Natural killer cell treated with Interleukin-12 subunit alpha and Interleukin-12 subunit beta and Interleukin-15 and Interleukin-18, amount 100 ng/mL, for 72 hours (primary cell): ENCODE results near the gene ZNF224. TPM values are rescaled to one million over a fixed set of nuclear protein-coding genes. Genes with fewer than 3 reads are reported as not detected.

Experiments used
- ATAC-seq, 2 donors: fragments of 150-1000 bp; cut with Tn5 transposase in 1 of 2; sonication (Bioruptor Pico), chemical (Tn5 transposase) in 1 of 2; 2 replicates each; pipeline ENCODE4 v1.10.0; 2021
- DNase-seq: peaks from one replicate; pipeline ENCODE4 v3.0.0; 2022; ENCODE audit warnings: low spot score
- H3K27ac Mint-ChIP-seq, 2 donors: 1 replicate in 1 of 2; 2 replicates in 1 of 2; pipeline ENCODE4 v1.8.0; 2022; ENCODE audit warnings: mixed read lengths in 2 of 2, mild to moderate bottlenecking in 1 of 2, moderate library complexity in 1 of 2
- H3K27me3 Mint-ChIP-seq, 2 donors: 1 replicate in 1 of 2; 2 replicates in 1 of 2; pipeline ENCODE4 v1.8.0; 2022; ENCODE audit warnings: mixed read lengths in 2 of 2
- H3K36me3 Mint-ChIP-seq: one replicate; pipeline ENCODE4 v1.8.0; 2022; ENCODE audit warnings: mixed read lengths
- H3K4me1 Mint-ChIP-seq, 2 donors: 1 replicate in 1 of 2; 2 replicates in 1 of 2; pipeline ENCODE4 v1.8.0; 2022; ENCODE audit warnings: low read depth in 2 of 2, mixed read lengths in 2 of 2, mild to moderate bottlenecking in 1 of 2
- H3K4me3 Mint-ChIP-seq: one replicate; pipeline ENCODE4 v1.8.0; 2022; ENCODE audit warnings: mixed read lengths
- H3K9me3 Mint-ChIP-seq: 2 replicates; pipeline ENCODE4 v1.8.0; 2022; ENCODE audit warnings: mixed read lengths
- total RNA-seq, 2 donors: library from RNA; stranded (reverse); gene quantifications; one replicate each; pipeline ENCODE4 v1.2.3, GENCODE V29; 2022

Gene ZNF224
- total RNA-seq, 2 donors from 2014 or later, result 29.0 to 36.1 TPM

GRCh38 chr19:44156475-44156874 lies 62.3 kb downstream of the ZNF224 start:
- no peaks in the 10 kb centered on the region for H3K4me1 Mint-ChIP-seq
- DNase-seq, result no peak
- H3K27me3 Mint-ChIP-seq, result no peaks in the 10 kb centered on the region
- H3K9me3 Mint-ChIP-seq, result peaks cover 14% of the 10 kb centered on the region
- peaks cover 49% of the 10 kb centered on the region for H3K36me3 Mint-ChIP-seq
- no peak overlapping the region for H3K4me3 Mint-ChIP-seq
- H3K27ac Mint-ChIP-seq, result no peak overlapping the region
- ATAC-seq, result no peak

Other genes starting within 250 kb of the ZNF224 start
- 1 to 10 TPM in 1 of 2 donors, under 1 TPM in 1; 0.81 to 1.1 TPM for gene ZNF404, start 210.4 kb upstream of the ZNF224 start, total RNA-seq
- 10 to 100 TPM; 15.1 to 15.6 TPM for gene ZNF45, start 159.1 kb upstream of the ZNF224 start, total RNA-seq
- gene ZNF221, start 143.1 kb upstream of the ZNF224 start, total RNA-seq, result 1 to 10 TPM; 3.7 to 5.1 TPM
- gene ZNF155, start 110.2 kb upstream of the ZNF224 start, total RNA-seq, result 1 to 10 TPM; 6.3 to 7.4 TPM
- gene ZNF230, start 91.4 kb upstream of the ZNF224 start, total RNA-seq, result 10 to 100 TPM in 1 of 2 donors, 1 to 10 TPM in 1; 6.6 to 11.7 TPM
- 1 to 10 TPM; 2.2 to 4.8 TPM for gene ZNF222, start 69.0 kb upstream of the ZNF224 start, total RNA-seq
- gene ZNF223, start 42.3 kb upstream of the ZNF224 start, total RNA-seq, result 1 to 10 TPM in 1 of 2 donors, under 1 TPM in 1; 0.67 to 2.5 TPM
- 1 to 10 TPM; 1.6 to 1.8 TPM for gene ZNF284, start 22.2 kb upstream of the ZNF224 start, total RNA-seq
- gene ZNF225, start 19.0 kb downstream of the ZNF224 start, total RNA-seq, result 1 to 10 TPM; 4.7 to 5.4 TPM
- gene ZNF234, start 47.2 kb downstream of the ZNF224 start, total RNA-seq, result 1 to 10 TPM; 9.0 TPM
- 10 to 100 TPM; 10.6 to 11.8 TPM for gene ZNF226, start 70.7 kb downstream of the ZNF224 start, total RNA-seq
- 10 to 100 TPM; 25.9 to 26.0 TPM for gene ZNF227, start 118.2 kb downstream of the ZNF224 start, total RNA-seq
- gene ZNF233, start 165.5 kb downstream of the ZNF224 start, total RNA-seq, result not detected
- 1 to 10 TPM; 8.3 to 9.0 TPM for gene ZNF235, start 210.7 kb downstream of the ZNF224 start, total RNA-seq